Right lung (tissue), 5 donors: ENCODE results near the gene ILF2. TPM values are rescaled to one million over a fixed set of nuclear protein-coding genes. Genes with fewer than 3 reads are reported as not detected.

Source experiments
- polyA plus RNA-seq, 5 donors: library from polyadenylated mRNA; unstranded; fragments of 120-200 nt; gene quantifications; one replicate each; pipeline versions ENCODE4 v1.2.1 to v1.2.3, GENCODE V29; 2013; ENCODE audit warnings: inconsistent platforms in 1 of 5, low replicate concordance in 1 of 5; ENCODE audit not compliant: insufficient read length in 5 of 5, insufficient read depth in 1 of 5

Gene ILF2
- polyA plus RNA-seq, 5 donors: 245 to 312 (median 264) TPM

Other genes starting within 250 kb of the ILF2 start
- not detected for gene S100A7, start 210.3 kb downstream of the ILF2 start, polyA plus RNA-seq
- 100 to 1,000 TPM; 138 to 297 (median 187) TPM for gene S100A6, start 135.0 kb downstream of the ILF2 start, polyA plus RNA-seq
- under 1 TPM in 1 of 5 donors, not detected in 4; 0.23 TPM for gene S100A5, start 130.1 kb downstream of the ILF2 start, polyA plus RNA-seq
- 10 to 100 TPM; 15.9 to 32.6 (median 19.9) TPM for gene S100A4, start 125.2 kb downstream of the ILF2 start, polyA plus RNA-seq
- under 1 TPM in 2 of 5 donors, not detected in 3; 0.21 to 0.66 TPM for gene S100A3, start 121.7 kb downstream of the ILF2 start, polyA plus RNA-seq
- 1 to 10 TPM in 3 of 5 donors, under 1 TPM in 2; 0.69 to 1.8 (median 1.2) TPM for gene S100A2, start 105.1 kb downstream of the ILF2 start, polyA plus RNA-seq
- 100 to 1,000 TPM; 119 to 177 (median 147) TPM for gene S100A16, start 57.9 kb downstream of the ILF2 start, polyA plus RNA-seq
- 100 to 1,000 TPM in 4 of 5 donors, 10 to 100 TPM in 1; 93.5 to 174 (median 144) TPM for gene S100A14, start 54.7 kb downstream of the ILF2 start, polyA plus RNA-seq
- gene S100A13, start 43.5 kb downstream of the ILF2 start, polyA plus RNA-seq: 100 to 1,000 TPM in 1 of 5 donors, 10 to 100 TPM in 4; 76.9 to 120 (median 96.7) TPM
- 1 to 10 TPM in 4 of 5 donors, under 1 TPM in 1; 1.00 to 2.0 (median 1.6) TPM for gene S100A1, start 42.6 kb downstream of the ILF2 start, polyA plus RNA-seq
- gene CHTOP, start 36.9 kb downstream of the ILF2 start, polyA plus RNA-seq: 100 to 1,000 TPM; 106 to 125 (median 120) TPM
- 10 to 100 TPM; 38.5 to 48.6 (median 41.6) TPM for gene SNAPIN, start 12.3 kb downstream of the ILF2 start, polyA plus RNA-seq
- 10 to 100 TPM; 14.4 to 20.5 (median 15.0) TPM for gene NPR1, start 7.7 kb upstream of the ILF2 start, polyA plus RNA-seq
- 100 to 1,000 TPM in 4 of 5 donors, 10 to 100 TPM in 1; 98.2 to 130 (median 104) TPM for gene INTS3, start 57.1 kb upstream of the ILF2 start, polyA plus RNA-seq
- gene SLC27A3, start 104.4 kb upstream of the ILF2 start, polyA plus RNA-seq: 10 to 100 TPM; 33.3 to 47.9 (median 41.6) TPM